Endodermal cell (in vitro differentiated cells): ENCODE data around the gene ADCY2. TPM values are rescaled to one million over a fixed set of nuclear protein-coding genes. Genes with fewer than 3 reads are reported as not detected.

Source experiments
- DNase-seq: peaks from one replicate; pipeline ENCODE4 v3.0.0-alpha.2; 2017
- H3K27ac ChIP-seq: 2 replicates; pipeline ENCODE4 v1.5.1; 2013; ENCODE audit warnings: mild to moderate bottlenecking, low read depth, low read length, moderate library complexity
- H3K27me3 ChIP-seq: 2 replicates; pipeline ENCODE4 v1.6.1; 2013; ENCODE audit warnings: mild to moderate bottlenecking, low read length, moderate library complexity; ENCODE audit not compliant: insufficient read depth, control insufficient read depth, poor library complexity, severe bottlenecking
- H3K36me3 ChIP-seq: 2 replicates; pipeline ENCODE4 v1.7.0; 2013; ENCODE audit warnings: mild to moderate bottlenecking, low read length, moderate library complexity; ENCODE audit not compliant: control insufficient read depth, insufficient read depth
- H3K4me1 ChIP-seq: one replicate; pipeline ENCODE4 v1.7.0; 2013; ENCODE audit warnings: low read length; ENCODE audit not compliant: control insufficient read depth, insufficient read depth
- H3K4me3 ChIP-seq: 2 replicates; pipeline ENCODE4 v1.5.1; 2013; ENCODE audit warnings: mild to moderate bottlenecking, low read length, moderate library complexity
- H3K9ac ChIP-seq: 2 replicates; pipeline ENCODE4 v1.6.1; 2013; ENCODE audit warnings: mild to moderate bottlenecking, low read length, moderate library complexity; ENCODE audit not compliant: poor library complexity, severe bottlenecking; ENCODE audit errors: extremely low read depth
- H3K9me3 ChIP-seq: 2 replicates; pipeline ENCODE4 v1.6.1; 2013; ENCODE audit warnings: mild to moderate bottlenecking, low read length, moderate library complexity; ENCODE audit not compliant: control insufficient read depth
- H3K27ac Mint-ChIP-seq: 2 replicates; pipeline ENCODE4 v1.8.0; 2020; ENCODE audit warnings: mixed read lengths
- H3K27me3 Mint-ChIP-seq: 2 replicates; pipeline ENCODE4 v1.8.0; 2021; ENCODE audit warnings: mild to moderate bottlenecking, mixed read lengths; ENCODE audit not compliant: insufficient read depth
- H3K36me3 Mint-ChIP-seq: 2 replicates; pipeline ENCODE4 v1.8.0; 2020; ENCODE audit warnings: low read depth, mixed read lengths
- H3K4me1 Mint-ChIP-seq: 2 replicates; pipeline ENCODE4 v1.8.0; 2020; ENCODE audit warnings: mixed read lengths
- H3K4me3 Mint-ChIP-seq: 2 replicates; pipeline ENCODE4 v1.8.0; 2020; ENCODE audit warnings: mild to moderate bottlenecking, moderate library complexity, mixed read lengths
- H3K9me3 Mint-ChIP-seq: 2 replicates; pipeline ENCODE4 v1.8.0; 2020; ENCODE audit warnings: mild to moderate bottlenecking, mixed read lengths
- WGBS, 2 experiments: methylation state at CpG; one replicate each; pipeline versions ENCODE4 v1.1.5 to v1.1.7; 2013; ENCODE audit warnings: missing lambda C conversion rate in 2 of 2, mixed read lengths in 1 of 2; ENCODE audit not compliant: insufficient coverage in 1 of 2, insufficient read length in 1 of 2; 5-methylcytosine and 5-hydroxymethylcytosine counted together
- total RNA-seq, 2 donors: library from RNA; stranded (reverse); fragmentation: NEBNext Ultra II Directional in 1 of 2; extraction: Animal tissue kit (Norgen Biotek cat#: 25700) in 1 of 2; gene quantifications; 2 replicates in 1 of 2; 3 replicates in 1 of 2; pipeline ENCODE4 v1.2.1, GENCODE V29; 2021
- TF ChIP-seq, protein P1 (sequence below): fragments of 200-600 bp; sonication (generic); conservative IDR thresholded peaks from 2 replicates; pipeline ENCODE4 v1.5.0; 2021; ENCODE audit warnings: antibody characterized with exemption, mild to moderate bottlenecking

ADCY2 gene
- total RNA-seq, 2 donors from 2014 or later: 61.5 to 63.2 TPM

GRCh38 chr5:7375457-7375856 is 20.5 kb upstream of the ADCY2 start:
- 97% methylated on average over 3 of the region's 4 CpGs; no CpG with 5 or more reads in 1 of the 2 experiments for WGBS, 2 experiments
- H3K4me3 Mint-ChIP-seq: no peak overlapping the region

GRCh38 chr5:7376871-7377270 is 19.1 kb upstream of the ADCY2 start:
- DNase-seq: no peak
- 96 to 100% methylated on average over 2 to 3 of the region's 3 CpGs for WGBS, 2 experiments
- peaks cover 5% of the 10 kb centered on the region for H3K9me3 Mint-ChIP-seq

More at GRCh38 chr5:7375457-7375856, 20.5 kb upstream of the ADCY2 start:
- Histone ChIP-seq H3K27me3 (no peaks in the 10 kb centered on the region), H3K4me1 (no peaks in the 10 kb centered on the region), H3K36me3 (no peaks in the 10 kb centered on the region), H3K4me3 (no peak overlapping the region), H3K9ac (no peak overlapping the region), H3K9me3 (no peaks in the 10 kb centered on the region), H3K27ac (no peak overlapping the region)
- Mint-ChIP-seq H3K27me3 (peaks cover 16% of the 10 kb centered on the region), H3K27ac (no peak overlapping the region), H3K9me3 (peaks cover 7% of the 10 kb centered on the region), H3K36me3 (peaks cover 3% of the 10 kb centered on the region), H3K4me1 (no peaks in the 10 kb centered on the region)
- no peak for DNase-seq
- TF ChIP-seq, protein P1, sequence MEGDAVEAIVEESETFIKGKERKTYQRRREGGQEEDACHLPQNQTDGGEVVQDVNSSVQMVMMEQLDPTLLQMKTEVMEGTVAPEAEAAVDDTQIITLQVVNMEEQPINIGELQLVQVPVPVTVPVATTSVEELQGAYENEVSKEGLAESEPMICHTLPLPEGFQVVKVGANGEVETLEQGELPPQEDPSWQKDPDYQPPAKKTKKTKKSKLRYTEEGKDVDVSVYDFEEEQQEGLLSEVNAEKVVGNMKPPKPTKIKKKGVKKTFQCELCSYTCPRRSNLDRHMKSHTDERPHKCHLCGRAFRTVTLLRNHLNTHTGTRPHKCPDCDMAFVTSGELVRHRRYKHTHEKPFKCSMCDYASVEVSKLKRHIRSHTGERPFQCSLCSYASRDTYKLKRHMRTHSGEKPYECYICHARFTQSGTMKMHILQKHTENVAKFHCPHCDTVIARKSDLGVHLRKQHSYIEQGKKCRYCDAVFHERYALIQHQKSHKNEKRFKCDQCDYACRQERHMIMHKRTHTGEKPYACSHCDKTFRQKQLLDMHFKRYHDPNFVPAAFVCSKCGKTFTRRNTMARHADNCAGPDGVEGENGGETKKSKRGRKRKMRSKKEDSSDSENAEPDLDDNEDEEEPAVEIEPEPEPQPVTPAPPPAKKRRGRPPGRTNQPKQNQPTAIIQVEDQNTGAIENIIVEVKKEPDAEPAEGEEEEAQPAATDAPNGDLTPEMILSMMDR: no peak

GRCh38 chr5:7377761-7378160 is 18.2 kb upstream of the ADCY2 start:
- TF ChIP-seq, protein P1: no peak
- Histone ChIP-seq H3K36me3 (no peaks in the 10 kb centered on the region), H3K4me1 (no peaks in the 10 kb centered on the region), H3K27me3 (no peaks in the 10 kb centered on the region), H3K9me3 (no peaks in the 10 kb centered on the region), H3K27ac (no peak overlapping the region), H3K9ac (no peak overlapping the region), H3K4me3 (no peak overlapping the region)
- Mint-ChIP-seq H3K4me1 (no peaks in the 10 kb centered on the region), H3K27ac (no peak overlapping the region), H3K4me3 (no peak overlapping the region), H3K36me3 (peaks cover 2% of the 10 kb centered on the region), H3K27me3 (peaks cover 16% of the 10 kb centered on the region), H3K9me3 (peaks cover 3% of the 10 kb centered on the region)
- WGBS, 2 experiments: 95 to 100% methylated on average over 1 to 2 of the region's 2 CpGs
- no peak for DNase-seq

More at GRCh38 chr5:7376871-7377270, 19.1 kb upstream of the ADCY2 start:
- Histone ChIP-seq H3K9ac (no peak overlapping the region), H3K27me3 (no peaks in the 10 kb centered on the region), H3K36me3 (no peaks in the 10 kb centered on the region), H3K4me3 (no peak overlapping the region), H3K27ac (no peak overlapping the region), H3K4me1 (no peaks in the 10 kb centered on the region), H3K9me3 (no peaks in the 10 kb centered on the region)
- Mint-ChIP-seq H3K36me3 (peaks cover 3% of the 10 kb centered on the region), H3K27me3 (peaks cover 16% of the 10 kb centered on the region), H3K27ac (no peak overlapping the region), H3K4me1 (no peaks in the 10 kb centered on the region), H3K4me3 (no peak overlapping the region)
- TF ChIP-seq, protein P1: no peak
